GM10266 (cell line): ENCODE data around the gene AHSP.
"Not testable (repeated sequence)": the region's sequence is repeated elsewhere in the genome, so short reads cannot be mapped to it uniquely, and the experiment has no call there.

Experiments
- DNase-seq: peaks from one replicate; pipeline ENCODE4 v3.0.0; 2012; ENCODE audit errors: extremely low spot score
- TF ChIP-seq, protein P1 (sequence below): IDR thresholded peaks from 2 replicates; pipeline ENCODE4 v1.5.1; 2012; ENCODE audit warnings: mild to moderate bottlenecking, low read depth; ENCODE audit not compliant: control insufficient read depth, insufficient read depth; ENCODE audit errors: missing control alignments

The AHSP gene

DNA sequence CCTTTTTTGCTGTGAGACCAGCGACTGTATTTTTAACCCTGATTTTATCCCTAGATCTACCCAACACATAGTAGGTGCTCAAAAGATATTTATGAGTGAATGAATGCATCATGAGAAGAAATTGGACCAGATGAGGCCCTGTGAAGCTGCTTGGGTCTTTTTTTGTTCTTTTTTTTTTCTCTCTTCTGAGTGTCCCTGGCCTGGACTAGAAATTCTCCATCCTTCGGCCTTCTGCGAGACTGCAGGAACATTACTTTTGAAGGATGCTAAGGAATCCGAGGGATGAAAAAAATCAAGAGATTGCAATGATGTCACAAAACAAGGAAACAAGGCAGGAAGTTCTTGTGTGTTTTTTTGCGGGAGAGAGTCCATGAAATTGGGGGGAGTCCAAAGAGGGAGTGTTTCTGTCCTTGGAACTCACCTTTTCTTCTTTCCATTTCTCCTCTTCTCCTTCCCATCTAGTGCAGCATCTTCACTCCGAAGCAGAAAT, 18.9 kb upstream of the AHSP start:
- no peak for DNase-seq
- TF ChIP-seq, protein P1, sequence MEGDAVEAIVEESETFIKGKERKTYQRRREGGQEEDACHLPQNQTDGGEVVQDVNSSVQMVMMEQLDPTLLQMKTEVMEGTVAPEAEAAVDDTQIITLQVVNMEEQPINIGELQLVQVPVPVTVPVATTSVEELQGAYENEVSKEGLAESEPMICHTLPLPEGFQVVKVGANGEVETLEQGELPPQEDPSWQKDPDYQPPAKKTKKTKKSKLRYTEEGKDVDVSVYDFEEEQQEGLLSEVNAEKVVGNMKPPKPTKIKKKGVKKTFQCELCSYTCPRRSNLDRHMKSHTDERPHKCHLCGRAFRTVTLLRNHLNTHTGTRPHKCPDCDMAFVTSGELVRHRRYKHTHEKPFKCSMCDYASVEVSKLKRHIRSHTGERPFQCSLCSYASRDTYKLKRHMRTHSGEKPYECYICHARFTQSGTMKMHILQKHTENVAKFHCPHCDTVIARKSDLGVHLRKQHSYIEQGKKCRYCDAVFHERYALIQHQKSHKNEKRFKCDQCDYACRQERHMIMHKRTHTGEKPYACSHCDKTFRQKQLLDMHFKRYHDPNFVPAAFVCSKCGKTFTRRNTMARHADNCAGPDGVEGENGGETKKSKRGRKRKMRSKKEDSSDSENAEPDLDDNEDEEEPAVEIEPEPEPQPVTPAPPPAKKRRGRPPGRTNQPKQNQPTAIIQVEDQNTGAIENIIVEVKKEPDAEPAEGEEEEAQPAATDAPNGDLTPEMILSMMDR: no peak

- no peak for DNase-seq
Measured at GRCh38 chr16:31513126-31513525, 14.6 kb upstream of the AHSP start.

GRCh38 chr16:31513884-31514283, 13.8 kb upstream of the AHSP start:
- DNase-seq: no peak
- TF ChIP-seq, protein P1: no peak

More at GRCh38 chr16:31513126-31513525, 14.6 kb upstream of the AHSP start:
- TF ChIP-seq, protein P1: no peak

GRCh38 chr16:31517800-31518402, 9.8 kb upstream of the AHSP start:
- TF ChIP-seq, protein P1: no peak
- DNase-seq: no peak

DNA sequence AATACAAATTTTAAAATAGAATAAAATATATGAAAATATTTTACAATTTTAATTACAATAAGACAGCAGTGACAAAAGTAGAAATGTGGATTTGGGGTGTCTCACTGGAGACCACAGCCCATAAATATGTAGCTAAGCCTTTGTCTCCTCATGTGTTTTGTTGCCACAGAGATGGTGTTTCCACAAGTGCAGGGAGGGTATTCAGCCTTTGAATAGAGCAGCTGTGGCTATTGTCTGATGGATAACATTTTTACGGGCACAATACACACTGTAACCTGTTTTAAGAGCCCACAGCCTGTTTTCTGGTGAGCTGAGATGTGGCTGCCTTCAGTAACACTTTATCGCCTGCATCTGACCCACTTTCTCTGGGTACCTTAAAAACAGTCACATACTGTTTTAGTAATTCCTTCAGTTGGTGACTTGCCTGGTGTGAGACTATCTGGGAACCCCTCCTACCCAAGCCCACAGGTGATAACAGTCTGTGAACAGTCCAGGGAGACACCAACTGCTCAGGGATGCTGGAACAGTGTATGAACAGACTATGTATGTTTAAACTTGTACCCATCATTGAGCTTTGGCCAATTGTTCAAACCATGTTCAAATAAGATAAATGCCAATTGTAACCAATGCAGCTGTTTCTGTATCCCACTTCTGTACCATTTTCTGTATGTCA, 7.8 kb upstream of the AHSP start:
- TF ChIP-seq, protein P1: no peak
- DNase-seq: no peak

GRCh38 chr16:31521368-31521767, 6.3 kb upstream of the AHSP start:
- TF ChIP-seq, protein P1: no peak
- DNase-seq: no peak

- TF ChIP-seq, protein P1: no peak
- DNase-seq: no peak
Measured at GRCh38 chr16:31522071-31522470, 5.6 kb upstream of the AHSP start.

- DNase-seq: not testable (repeated sequence)
Measured at GRCh38 chr16:31523768-31524167, 3.9 kb upstream of the AHSP start.
